DOHH2 (cell line): Measurements from ENCODE around the gene C12orf56.

Source experiments
- EZH2phosphoT487 ChIP-seq: fragments of 200-600 bp; sonication (generic); IDR thresholded peaks from 2 replicates; pipeline ENCODE4 v1.6.1; 2017; ENCODE audit warnings: borderline replicate concordance, mild to moderate bottlenecking, antibody characterized with exemption, low read length, moderate library complexity, mixed read lengths
- TF ChIP-seq, protein P1 (sequence below): fragments of 200-600 bp; sonication (generic); IDR thresholded peaks from one replicate; pipeline ENCODE4 v1.5.1; 2014; ENCODE audit warnings: antibody characterized with exemption, mild to moderate bottlenecking, low read depth, low read length; ENCODE audit not compliant: poor library complexity, severe bottlenecking

DNA sequence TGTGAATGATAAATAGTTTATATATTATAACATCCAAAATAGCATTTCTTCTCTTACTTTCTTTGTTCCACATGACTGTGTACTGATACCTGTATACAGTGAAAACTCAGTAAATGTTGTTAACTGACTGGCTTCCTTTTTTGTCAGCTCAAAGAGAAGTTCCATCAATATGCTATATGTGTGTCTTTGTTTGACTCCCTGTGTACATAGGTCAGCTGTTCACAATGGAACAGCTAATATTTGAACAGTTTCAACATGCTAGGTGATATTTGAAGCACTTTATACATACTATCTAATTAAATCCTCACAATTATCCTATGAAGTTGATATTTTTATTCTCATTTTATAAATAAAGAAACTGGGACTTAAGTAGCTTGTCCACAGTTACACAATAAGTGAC, 153.2 kb downstream of the C12orf56 start:
- TF ChIP-seq, protein P1, sequence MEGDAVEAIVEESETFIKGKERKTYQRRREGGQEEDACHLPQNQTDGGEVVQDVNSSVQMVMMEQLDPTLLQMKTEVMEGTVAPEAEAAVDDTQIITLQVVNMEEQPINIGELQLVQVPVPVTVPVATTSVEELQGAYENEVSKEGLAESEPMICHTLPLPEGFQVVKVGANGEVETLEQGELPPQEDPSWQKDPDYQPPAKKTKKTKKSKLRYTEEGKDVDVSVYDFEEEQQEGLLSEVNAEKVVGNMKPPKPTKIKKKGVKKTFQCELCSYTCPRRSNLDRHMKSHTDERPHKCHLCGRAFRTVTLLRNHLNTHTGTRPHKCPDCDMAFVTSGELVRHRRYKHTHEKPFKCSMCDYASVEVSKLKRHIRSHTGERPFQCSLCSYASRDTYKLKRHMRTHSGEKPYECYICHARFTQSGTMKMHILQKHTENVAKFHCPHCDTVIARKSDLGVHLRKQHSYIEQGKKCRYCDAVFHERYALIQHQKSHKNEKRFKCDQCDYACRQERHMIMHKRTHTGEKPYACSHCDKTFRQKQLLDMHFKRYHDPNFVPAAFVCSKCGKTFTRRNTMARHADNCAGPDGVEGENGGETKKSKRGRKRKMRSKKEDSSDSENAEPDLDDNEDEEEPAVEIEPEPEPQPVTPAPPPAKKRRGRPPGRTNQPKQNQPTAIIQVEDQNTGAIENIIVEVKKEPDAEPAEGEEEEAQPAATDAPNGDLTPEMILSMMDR, result no peak
- TF ChIP-seq EZH2phosphoT487, result no peak
